Uterus (tissue), 2 donors: ENCODE measurements around the gene ZC3H12A.

Experiments used
- POLR2A ChIP-seq, 2 donors: fragments of 450-650 bp; IDR thresholded peaks; one replicate each; pipeline ENCODE4 v1.6.1; 2016; ENCODE audit warnings: antibody characterized with exemption in 2 of 2, mild to moderate bottlenecking in 1 of 2, moderate library complexity in 1 of 2
- TF ChIP-seq, protein P1 (sequence below), 4 experiments: fragments of 200-600 bp in 2 of 4; fragments of 450-650 bp in 2 of 4; sonication (generic) in 2 of 4; IDR thresholded peaks; one replicate each; pipeline ENCODE4 v1.5.1; 2016 to 2019; ENCODE audit warnings: antibody characterized with exemption in 4 of 4, mild to moderate bottlenecking in 2 of 4, moderate library complexity in 1 of 4

GRCh38 chr1:37441490-37441889, 32.9 kb upstream of the ZC3H12A start:
- TF ChIP-seq, protein P1, sequence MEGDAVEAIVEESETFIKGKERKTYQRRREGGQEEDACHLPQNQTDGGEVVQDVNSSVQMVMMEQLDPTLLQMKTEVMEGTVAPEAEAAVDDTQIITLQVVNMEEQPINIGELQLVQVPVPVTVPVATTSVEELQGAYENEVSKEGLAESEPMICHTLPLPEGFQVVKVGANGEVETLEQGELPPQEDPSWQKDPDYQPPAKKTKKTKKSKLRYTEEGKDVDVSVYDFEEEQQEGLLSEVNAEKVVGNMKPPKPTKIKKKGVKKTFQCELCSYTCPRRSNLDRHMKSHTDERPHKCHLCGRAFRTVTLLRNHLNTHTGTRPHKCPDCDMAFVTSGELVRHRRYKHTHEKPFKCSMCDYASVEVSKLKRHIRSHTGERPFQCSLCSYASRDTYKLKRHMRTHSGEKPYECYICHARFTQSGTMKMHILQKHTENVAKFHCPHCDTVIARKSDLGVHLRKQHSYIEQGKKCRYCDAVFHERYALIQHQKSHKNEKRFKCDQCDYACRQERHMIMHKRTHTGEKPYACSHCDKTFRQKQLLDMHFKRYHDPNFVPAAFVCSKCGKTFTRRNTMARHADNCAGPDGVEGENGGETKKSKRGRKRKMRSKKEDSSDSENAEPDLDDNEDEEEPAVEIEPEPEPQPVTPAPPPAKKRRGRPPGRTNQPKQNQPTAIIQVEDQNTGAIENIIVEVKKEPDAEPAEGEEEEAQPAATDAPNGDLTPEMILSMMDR (IDR thresholded peaks at IDR 0.05) = no peak
- no peak for TF ChIP-seq POLR2A (IDR thresholded peaks at IDR 0.05)
